A673 (cell line): Measurements from ENCODE around the gene SATB2. TPM values are rescaled to one million over a fixed set of nuclear protein-coding genes. Genes with fewer than 3 reads are reported as not detected.

Experiments
- BruUV-seq: library from RNA; stranded (reverse); fragments of 400-500 nt; replicated peaks from 2 replicates; lab custom pipeline; 2021; lab: Mats Ljungman, UMichigan
- CTCF ChIA-PET: fragments of 300-600 bp; sonication (Branson Sonifier 250); formaldehyde crosslinking; loops from one replicate; lab custom pipeline; 2022; ENCODE audit warnings: antibody characterized with exemption; lab: Charles Lee
- POLR2A ChIA-PET: fragments of 300-600 bp; sonication (Branson Sonifier 250); formaldehyde crosslinking; loops from one replicate; lab custom pipeline; 2022; ENCODE audit warnings: antibody characterized with exemption; ENCODE audit not compliant: low non-redundant PET; lab: Charles Lee
- DNase-seq: peaks from one replicate; pipeline ENCODE4 v3.0.0-alpha.2; 2015; ENCODE audit warnings: low spot score
- H3K27ac ChIP-seq: fragments of 200-600 bp; sonication (generic); 2 replicates; pipeline ENCODE4 v1.5.1; 2016; ENCODE audit warnings: mixed run types, low read depth, mild to moderate bottlenecking, mixed read lengths, antibody characterized with exemption, low read length; ENCODE audit not compliant: poor library complexity, severe bottlenecking
- H3K27me3 ChIP-seq: fragments of 200-600 bp; sonication (generic); replicated peaks from 2 replicates; pipeline ENCODE4 v1.6.1; 2017; ENCODE audit warnings: mixed run types, low read depth, mild to moderate bottlenecking, mixed read lengths, antibody characterized with exemption, low read length; ENCODE audit not compliant: insufficient read depth, poor library complexity
- H3K36me3 ChIP-seq: fragments of 200-600 bp; sonication (generic); 2 replicates; pipeline ENCODE4 v1.6.1; 2016; ENCODE audit warnings: mixed run types, mild to moderate bottlenecking, mixed read lengths, antibody characterized with exemption, low read length; ENCODE audit not compliant: insufficient read depth, poor library complexity, severe bottlenecking
- H3K4me1 ChIP-seq: fragments of 200-600 bp; sonication (generic); 2 replicates; pipeline ENCODE4 v1.6.1; 2017; ENCODE audit warnings: mixed run types, mild to moderate bottlenecking, mixed read lengths, antibody characterized with exemption, low read length; ENCODE audit not compliant: insufficient read depth, poor library complexity, severe bottlenecking
- H3K4me3 ChIP-seq: fragments of 200-600 bp; sonication (generic); 2 replicates; pipeline ENCODE4 v1.5.1; 2016; ENCODE audit warnings: low read depth, mixed run types, mild to moderate bottlenecking, mixed read lengths, low read length; ENCODE audit not compliant: poor library complexity, severe bottlenecking
- H3K9me3 ChIP-seq: fragments of 200-600 bp; sonication (generic); 2 replicates; pipeline ENCODE4 v1.6.1; 2016; ENCODE audit warnings: mixed run types, low read depth, mild to moderate bottlenecking, mixed read lengths, antibody characterized with exemption, low read length; ENCODE audit not compliant: poor library complexity, severe bottlenecking
- EZH2 ChIP-seq: fragments of 200-600 bp; sonication (generic); IDR thresholded peaks from 2 replicates; pipeline ENCODE4 v1.6.1; 2017; ENCODE audit warnings: borderline replicate concordance, low read depth, mild to moderate bottlenecking, mixed read lengths, antibody characterized with exemption, low read length; ENCODE audit not compliant: poor library complexity, severe bottlenecking
- intact Hi-C: fragments of 100-400 bp; cut with micrococcal nuclease; formaldehyde crosslinking; loops from one replicate; pipeline ENCODE4 v1.10.0; 2022; ENCODE audit not compliant: unreplicated experiment
- total RNA-seq: library from RNA; stranded (reverse); gene quantifications from 2 replicates; pipeline ENCODE4 v1.2.3, GENCODE V29; 2021
- TF ChIP-seq, protein P1 (sequence below): fragments of 300-800, 200-600 bp; sonication (generic); conservative IDR thresholded peaks from 2 replicates; pipeline ENCODE4 v1.5.1; 2017; ENCODE audit warnings: low read depth, mild to moderate bottlenecking, antibody characterized with exemption, low read length, moderate library complexity, mixed read lengths

SATB2 gene
- total RNA-seq, 1 experiment from 2014 or later = 23.2 TPM

DNA sequence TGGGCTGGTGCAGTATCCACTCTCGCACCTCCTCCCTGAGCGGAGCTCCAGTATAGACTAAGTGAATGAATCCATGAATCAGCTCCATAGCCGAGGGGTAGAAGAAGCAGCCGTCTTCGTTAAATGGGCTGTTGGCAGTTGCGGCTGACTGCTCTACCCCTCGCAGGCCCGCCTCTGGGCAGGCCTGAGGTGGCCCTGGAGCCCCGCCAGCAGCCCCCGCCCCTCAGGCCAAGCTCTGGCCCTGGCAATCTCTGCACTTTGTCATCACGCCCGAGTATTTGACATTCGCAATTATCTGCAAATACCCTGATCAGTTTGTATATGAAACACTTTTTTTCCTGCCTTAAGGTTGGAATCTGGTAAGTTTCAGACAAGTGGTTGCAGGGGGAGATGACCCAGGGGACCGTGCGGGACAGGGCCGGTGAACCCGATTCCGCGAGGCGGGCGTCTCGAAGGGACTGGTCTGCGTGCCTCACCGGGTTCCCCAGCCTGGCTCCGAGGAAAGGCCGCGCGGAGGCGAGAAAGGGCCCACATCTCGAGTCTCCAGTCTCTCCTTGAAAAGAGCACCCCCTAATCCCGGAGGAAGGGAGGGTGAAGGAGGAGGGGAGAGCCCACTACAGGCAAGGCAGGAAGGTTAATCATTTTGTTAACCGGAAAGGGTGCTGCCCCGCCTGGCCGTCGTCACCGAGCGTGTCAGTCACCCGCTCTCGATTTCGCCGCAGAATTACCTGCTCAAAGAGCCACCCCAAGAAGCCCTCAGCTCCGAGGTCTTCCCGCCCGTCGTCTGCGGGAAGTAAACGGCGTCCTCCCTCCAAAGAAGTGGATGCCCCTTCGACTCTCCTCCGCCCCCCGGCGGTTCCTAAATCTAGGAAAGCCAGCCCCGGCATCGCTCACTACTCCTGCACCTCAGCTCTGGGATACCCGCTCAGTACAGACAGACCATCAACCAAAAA is 11.1 kb upstream of the SATB2 start:
- BruUV-seq = no TSS peak
- H3K36me3 ChIP-seq = no peaks in the 10 kb centered on the region
- no peaks in the 10 kb centered on the region for H3K9me3 ChIP-seq
- intact Hi-C loops = no loop called here
- peaks cover 47% of the 10 kb centered on the region for H3K27me3 ChIP-seq
- no peak overlapping the region for H3K27ac ChIP-seq
- CTCF ChIA-PET = interaction anchor here (0.6 kb wide), 1 partner anchor 1314 kb away, joined by 6 read pairs; no protein-coding TSS in a partner anchor
- no peak overlapping the region for H3K4me3 ChIP-seq
- peaks cover 3% of the 10 kb centered on the region for H3K4me1 ChIP-seq
- POLR2A ChIA-PET = no interaction called here
- no peak for TF ChIP-seq EZH2
- TF ChIP-seq, protein P1, sequence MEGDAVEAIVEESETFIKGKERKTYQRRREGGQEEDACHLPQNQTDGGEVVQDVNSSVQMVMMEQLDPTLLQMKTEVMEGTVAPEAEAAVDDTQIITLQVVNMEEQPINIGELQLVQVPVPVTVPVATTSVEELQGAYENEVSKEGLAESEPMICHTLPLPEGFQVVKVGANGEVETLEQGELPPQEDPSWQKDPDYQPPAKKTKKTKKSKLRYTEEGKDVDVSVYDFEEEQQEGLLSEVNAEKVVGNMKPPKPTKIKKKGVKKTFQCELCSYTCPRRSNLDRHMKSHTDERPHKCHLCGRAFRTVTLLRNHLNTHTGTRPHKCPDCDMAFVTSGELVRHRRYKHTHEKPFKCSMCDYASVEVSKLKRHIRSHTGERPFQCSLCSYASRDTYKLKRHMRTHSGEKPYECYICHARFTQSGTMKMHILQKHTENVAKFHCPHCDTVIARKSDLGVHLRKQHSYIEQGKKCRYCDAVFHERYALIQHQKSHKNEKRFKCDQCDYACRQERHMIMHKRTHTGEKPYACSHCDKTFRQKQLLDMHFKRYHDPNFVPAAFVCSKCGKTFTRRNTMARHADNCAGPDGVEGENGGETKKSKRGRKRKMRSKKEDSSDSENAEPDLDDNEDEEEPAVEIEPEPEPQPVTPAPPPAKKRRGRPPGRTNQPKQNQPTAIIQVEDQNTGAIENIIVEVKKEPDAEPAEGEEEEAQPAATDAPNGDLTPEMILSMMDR = no peak
- no peak for DNase-seq

DNA sequence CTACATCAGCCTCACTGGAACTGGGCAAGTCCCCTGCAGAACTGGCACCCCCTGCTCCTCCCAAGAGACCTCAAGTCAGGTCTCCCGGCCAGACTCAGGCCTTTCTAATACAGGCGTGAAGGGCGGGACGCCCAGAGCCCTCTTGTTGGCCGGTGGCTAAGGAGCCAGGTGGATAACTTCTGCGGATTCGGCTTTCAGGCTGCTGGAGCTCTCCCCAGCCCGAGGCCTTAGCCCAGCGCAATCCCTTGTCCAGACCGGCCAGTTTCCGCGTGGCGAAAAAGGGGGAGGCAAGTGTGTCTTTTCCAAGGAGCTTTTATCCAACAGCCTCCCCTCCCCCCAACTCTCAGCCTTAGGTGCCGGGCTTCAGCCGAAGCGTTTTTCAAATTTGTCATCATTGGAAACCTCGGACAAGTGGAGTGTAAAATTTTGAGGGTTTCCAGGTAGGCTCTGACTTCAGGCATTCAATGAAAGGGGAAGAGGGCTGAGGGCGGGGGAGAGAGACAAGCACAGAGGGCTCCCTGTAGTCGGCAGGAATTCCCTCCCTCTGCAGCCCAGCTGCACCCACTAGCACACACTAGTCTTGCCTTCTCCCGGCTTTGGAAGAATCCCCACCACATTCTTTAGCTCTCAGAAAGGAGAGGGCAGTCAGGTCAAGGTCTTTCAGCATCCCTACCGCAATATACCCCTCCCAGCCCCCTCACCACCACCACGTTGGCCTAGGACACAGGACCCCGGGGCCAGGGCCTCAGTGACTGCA is 9.5 kb upstream of the SATB2 start:
- no peak for TF ChIP-seq EZH2
- TF ChIP-seq, protein P1 = no peak
- no peak for DNase-seq
- CTCF ChIA-PET = no interaction called here
- H3K27me3 ChIP-seq = peaks cover 50% of the 10 kb centered on the region
- no peaks in the 10 kb centered on the region for H3K36me3 ChIP-seq
- H3K9me3 ChIP-seq = no peaks in the 10 kb centered on the region
- H3K4me1 ChIP-seq = peaks cover 3% of the 10 kb centered on the region
- intact Hi-C loops = no loop called here
- BruUV-seq = no TSS peak
- no peak overlapping the region for H3K27ac ChIP-seq
- H3K4me3 ChIP-seq = no peak overlapping the region
- POLR2A ChIA-PET = no interaction called here

DNA sequence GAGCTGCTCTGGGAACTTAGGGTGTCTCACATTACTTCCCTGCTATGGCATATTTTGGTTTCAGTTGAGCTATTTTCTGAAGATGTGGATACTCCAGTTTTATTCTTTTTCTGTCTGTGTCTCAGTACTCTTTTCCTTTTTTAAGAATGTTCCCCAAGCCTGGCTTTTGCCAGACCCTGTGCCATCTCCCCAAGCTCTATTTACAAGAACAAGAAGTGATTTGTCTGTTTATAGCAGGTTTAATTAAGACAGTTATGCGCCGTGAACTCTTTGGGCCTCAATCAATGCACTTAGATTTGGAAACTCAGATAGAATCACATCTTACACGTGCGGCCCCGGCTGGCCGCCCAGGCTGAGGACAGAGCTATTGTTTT is 8.9 kb upstream of the SATB2 start:
- TF ChIP-seq, protein P1 = no peak
- no peak for TF ChIP-seq EZH2
- Histone ChIP-seq H3K4me3 (no peak overlapping the region), H3K36me3 (no peaks in the 10 kb centered on the region), H3K27me3 (peaks cover 46% of the 10 kb centered on the region), H3K9me3 (no peaks in the 10 kb centered on the region), H3K4me1 (peaks cover 3% of the 10 kb centered on the region), H3K27ac (no peak overlapping the region)
- intact Hi-C loops = no loop called here
- no TSS peak for BruUV-seq
- ChIA-PET POLR2A (no interaction called here), CTCF (no interaction called here)
- DNase-seq = no peak
